ACC112 (cell line): Measurements from ENCODE around the gene NELFCD.
"Not testable (repeated sequence)": the region's sequence is repeated elsewhere in the genome, so short reads cannot be mapped to it uniquely, and the experiment has no call there.

Experiments used
- H2AFZ ChIP-seq: fragments of 200-600 bp; sonication (generic); one replicate; pipeline ENCODE4 v1.6.0; 2017; ENCODE audit warnings: antibody characterized with exemption, low read length; ENCODE audit not compliant: unreplicated experiment
- H3K27ac ChIP-seq: fragments of 200-600 bp; sonication (generic); 2 replicates; pipeline ENCODE4 v1.5.1; 2014; ENCODE audit warnings: low read depth, mild to moderate bottlenecking, antibody characterized with exemption, low read length, moderate library complexity
- H3K27me3 ChIP-seq: fragments of 200-600 bp; sonication (generic); 2 replicates; pipeline ENCODE4 v1.6.1; 2014; ENCODE audit warnings: mild to moderate bottlenecking, antibody characterized with exemption, low read length, moderate library complexity, mixed read lengths; ENCODE audit not compliant: insufficient read depth
- H3K36me3 ChIP-seq: fragments of 200-600 bp; sonication (generic); 2 replicates; pipeline ENCODE4 v1.6.1; 2016; ENCODE audit warnings: mild to moderate bottlenecking, antibody characterized with exemption, low read length, moderate library complexity, mixed read lengths; ENCODE audit not compliant: insufficient read depth
- H3K4me1 ChIP-seq: fragments of 200-600 bp; sonication (generic); one replicate; pipeline ENCODE4 v1.6.1; 2016; ENCODE audit warnings: low read length, mixed read lengths; ENCODE audit not compliant: insufficient read depth, unreplicated experiment, control insufficient read depth
- H3K4me3 ChIP-seq: fragments of 200-600 bp; sonication (generic); 2 replicates; pipeline ENCODE4 v1.5.1; 2014; ENCODE audit warnings: mild to moderate bottlenecking, low read depth, low read length
- H3K79me2 ChIP-seq: fragments of 200-600 bp; sonication (generic); one replicate; pipeline ENCODE4 v1.6.0; 2016; ENCODE audit warnings: low read length; ENCODE audit not compliant: control insufficient read depth, unreplicated experiment, insufficient read depth

Gene NELFCD

DNA sequence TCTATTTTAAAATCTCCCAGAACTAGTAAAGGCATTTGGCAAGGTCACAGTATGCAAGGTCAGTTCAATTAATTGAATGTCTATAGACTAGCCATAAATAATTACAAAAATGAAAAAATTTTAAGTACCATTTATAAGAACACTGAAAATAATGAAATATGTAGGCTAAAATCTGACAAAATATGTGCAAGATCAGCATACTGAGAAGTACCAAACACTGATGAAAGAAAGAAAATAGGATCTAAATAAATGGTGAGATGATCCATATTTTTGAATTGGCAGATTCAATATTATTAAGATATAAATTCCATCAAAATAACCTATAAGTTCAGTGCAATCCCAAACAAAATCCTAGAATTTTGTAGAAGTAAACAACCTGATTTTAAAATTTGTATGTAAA, 28.0 kb upstream of the NELFCD start:
- H3K36me3 ChIP-seq: no peaks in the 10 kb centered on the region
- H3K27ac ChIP-seq: no peak overlapping the region
- peaks cover 23% of the 10 kb centered on the region for H3K27me3 ChIP-seq
- no peak overlapping the region for H3K4me3 ChIP-seq
- H2AFZ ChIP-seq: no peak overlapping the region
- no peaks in the 10 kb centered on the region for H3K4me1 ChIP-seq
- H3K79me2 ChIP-seq: no peaks in the 10 kb centered on the region

- no peak overlapping the region for H2AFZ ChIP-seq
- H3K27ac ChIP-seq: no peak overlapping the region
- H3K27me3 ChIP-seq: peaks cover 8% of the 10 kb centered on the region; the same call in 1 of the 2 replicates
- no peaks in the 10 kb centered on the region for H3K36me3 ChIP-seq
- no peak overlapping the region for H3K4me3 ChIP-seq
- no peaks in the 10 kb centered on the region for H3K79me2 ChIP-seq
- no peaks in the 10 kb centered on the region for H3K4me1 ChIP-seq
Measured at GRCh38 chr20:58956078-58956477, 25.0 kb upstream of the NELFCD start.

DNA sequence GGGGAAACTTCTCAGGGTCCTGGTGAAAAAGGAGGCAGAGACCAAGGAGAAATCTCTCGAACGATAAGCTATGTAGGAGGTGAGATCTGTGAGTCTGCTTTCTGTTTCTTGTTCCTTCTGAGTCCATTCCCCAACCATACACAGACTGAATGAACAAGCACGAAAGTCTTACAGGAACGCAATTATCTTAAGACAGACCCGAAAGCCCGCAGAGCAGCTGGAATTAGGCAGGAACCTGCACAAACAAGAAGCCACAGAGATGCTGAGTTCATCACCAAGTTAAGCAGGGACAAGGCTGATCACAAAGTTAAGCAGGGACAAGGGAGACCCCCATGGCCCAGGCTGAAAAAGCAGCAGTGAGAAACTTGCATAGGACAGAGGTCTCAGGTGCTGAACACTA, 21.4 kb upstream of the NELFCD start:
- Histone ChIP-seq H3K4me1 (no peaks in the 10 kb centered on the region), H3K36me3 (no peaks in the 10 kb centered on the region), H2AFZ (no peak overlapping the region)

GRCh38 chr20:58963060-58963584, 17.9 kb upstream of the NELFCD start:
- Histone ChIP-seq H3K27me3 (peaks cover 47% of the 10 kb centered on the region), H3K4me1 (no peaks in the 10 kb centered on the region), H3K4me3 (no peak overlapping the region), H2AFZ (no peak overlapping the region), H3K27ac (no peak overlapping the region), H3K79me2 (no peaks in the 10 kb centered on the region), H3K36me3 (no peaks in the 10 kb centered on the region)

More for the DNA sequence above, 21.4 kb upstream of the NELFCD start:
- H3K27me3 ChIP-seq: peaks cover 29% of the 10 kb centered on the region
- H3K4me3 ChIP-seq: no peak overlapping the region
- no peaks in the 10 kb centered on the region for H3K79me2 ChIP-seq
- no peak overlapping the region for H3K27ac ChIP-seq

GRCh38 chr20:58963922-58964321, 17.1 kb upstream of the NELFCD start:
- H3K4me3 ChIP-seq, H2AFZ ChIP-seq, H3K4me1 ChIP-seq, H3K79me2 ChIP-seq, H3K27ac ChIP-seq, H3K36me3 ChIP-seq: not testable (repeated sequence)
- H3K27me3 ChIP-seq: peaks cover 54% of the 10 kb centered on the region

GRCh38 chr20:58965270-58966064, 15.6 kb upstream of the NELFCD start:
- H3K36me3 ChIP-seq: no peaks in the 10 kb centered on the region
- H3K4me3 ChIP-seq: no peak overlapping the region
- no peak overlapping the region for H2AFZ ChIP-seq
- no peaks in the 10 kb centered on the region for H3K79me2 ChIP-seq
- H3K27ac ChIP-seq: no peak overlapping the region
- no peaks in the 10 kb centered on the region for H3K4me1 ChIP-seq
- peaks cover 68% of the 10 kb centered on the region for H3K27me3 ChIP-seq

- H3K36me3 ChIP-seq: no peaks in the 10 kb centered on the region
- H3K4me3 ChIP-seq: no peak overlapping the region
- peaks cover 58% of the 10 kb centered on the region for H3K27me3 ChIP-seq
- no peak overlapping the region for H3K27ac ChIP-seq
- no peaks in the 10 kb centered on the region for H3K4me1 ChIP-seq
- no peak overlapping the region for H2AFZ ChIP-seq
- H3K79me2 ChIP-seq: no peaks in the 10 kb centered on the region
Measured at GRCh38 chr20:58967652-58968429, 13.2 kb upstream of the NELFCD start.

GRCh38 chr20:58969439-58969838, 11.6 kb upstream of the NELFCD start:
- H3K27ac ChIP-seq: no peak overlapping the region
- peaks cover 48% of the 10 kb centered on the region for H3K27me3 ChIP-seq
- H3K36me3 ChIP-seq: no peaks in the 10 kb centered on the region
- H3K79me2 ChIP-seq: no peaks in the 10 kb centered on the region
- H3K4me3 ChIP-seq: no peak overlapping the region
- no peaks in the 10 kb centered on the region for H3K4me1 ChIP-seq
- H2AFZ ChIP-seq: no peak overlapping the region

- H3K36me3 ChIP-seq: no peaks in the 10 kb centered on the region
- peaks cover 46% of the 10 kb centered on the region for H3K27me3 ChIP-seq
- H3K4me1 ChIP-seq: no peaks in the 10 kb centered on the region
- no peaks in the 10 kb centered on the region for H3K79me2 ChIP-seq
- H3K27ac ChIP-seq: no peak overlapping the region
- H2AFZ ChIP-seq: no peak overlapping the region
- H3K4me3 ChIP-seq: no peak overlapping the region
Measured at GRCh38 chr20:58970146-58970545, 10.9 kb upstream of the NELFCD start.

DNA sequence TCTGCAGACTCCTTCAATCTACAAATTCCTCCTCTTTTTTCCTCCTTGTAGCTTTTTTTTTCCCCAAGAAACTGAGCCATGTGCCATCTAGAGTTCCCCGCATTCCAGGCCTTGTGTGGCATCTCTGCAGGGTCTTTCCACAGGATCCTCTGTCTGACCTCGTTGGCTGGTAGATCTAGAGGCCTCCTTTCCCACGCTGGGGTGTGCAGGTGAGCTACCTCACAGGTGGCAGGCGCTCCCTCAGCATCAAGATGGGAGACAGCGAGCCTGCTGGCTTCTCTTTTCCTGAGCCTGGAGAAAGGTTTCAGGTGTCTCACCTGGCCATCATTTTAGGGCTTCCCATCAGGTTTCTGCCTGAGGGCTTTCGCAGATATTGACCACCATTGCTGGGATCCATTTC, 9.6 kb upstream of the NELFCD start:
- Histone ChIP-seq H3K4me3 (no peak overlapping the region), H3K27me3 (peaks cover 35% of the 10 kb centered on the region), H3K79me2 (no peaks in the 10 kb centered on the region), H3K36me3 (no peaks in the 10 kb centered on the region), H3K27ac (no peak overlapping the region), H2AFZ (no peak overlapping the region), H3K4me1 (no peaks in the 10 kb centered on the region)
